GM19238 (cell line): Measurements from ENCODE around the gene CCDC152.
"Not testable (repeated sequence)": the region's sequence is repeated elsewhere in the genome, so short reads cannot be mapped to it uniquely, and the experiment has no call there.

Experiments
- DNase-seq: peaks from one replicate; pipeline ENCODE4 v3.0.0; 2011; ENCODE audit warnings: low spot score; ENCODE audit not compliant: insufficient read length

CCDC152 gene

GRCh38 chr5:42812620-42813019, 56.0 kb downstream of the CCDC152 start:
- DNase-seq, result no peak

GRCh38 chr5:42813533-42813932, 56.9 kb downstream of the CCDC152 start:
- no peak for DNase-seq

GRCh38 chr5:42816546-42816945, 59.9 kb downstream of the CCDC152 start:
- not testable (repeated sequence) for DNase-seq

GRCh38 chr5:42819745-42820144, 63.1 kb downstream of the CCDC152 start:
- DNase-seq, result no peak

- no peak for DNase-seq
Observed at GRCh38 chr5:42822548-42822947, 65.9 kb downstream of the CCDC152 start.

- DNase-seq, result no peak
Observed at GRCh38 chr5:42824347-42824976, 67.8 kb downstream of the CCDC152 start.

- no peak for DNase-seq
Observed at GRCh38 chr5:42825422-42826148, 69.0 kb downstream of the CCDC152 start.

- no peak for DNase-seq
Observed at GRCh38 chr5:42826757-42827515, 70.3 kb downstream of the CCDC152 start.

GRCh38 chr5:42828671-42829070, 72.1 kb downstream of the CCDC152 start:
- no peak for DNase-seq

GRCh38 chr5:42830924-42831323, 74.3 kb downstream of the CCDC152 start:
- no peak for DNase-seq

- DNase-seq, result no peak
Observed at GRCh38 chr5:42832060-42832459, 75.4 kb downstream of the CCDC152 start.

- no peak for DNase-seq
Observed at GRCh38 chr5:42836070-42836769, 79.6 kb downstream of the CCDC152 start.

GRCh38 chr5:42837601-42838000, 81.0 kb downstream of the CCDC152 start:
- DNase-seq, result no peak

GRCh38 chr5:42839196-42839595, 82.6 kb downstream of the CCDC152 start:
- DNase-seq, result no peak

- DNase-seq, result no peak
Observed at GRCh38 chr5:42840269-42840668, 83.7 kb downstream of the CCDC152 start.

- no peak for DNase-seq
Observed at GRCh38 chr5:42840842-42841567, 84.4 kb downstream of the CCDC152 start.

GRCh38 chr5:42842921-42843641, 86.5 kb downstream of the CCDC152 start:
- no peak for DNase-seq

GRCh38 chr5:42843675-42844292, 87.2 kb downstream of the CCDC152 start:
- DNase-seq, result no peak

- DNase-seq, result not testable (repeated sequence)
Observed at GRCh38 chr5:42844408-42844807, 87.8 kb downstream of the CCDC152 start.

GRCh38 chr5:42848545-42848944, 91.9 kb downstream of the CCDC152 start:
- DNase-seq, result no peak
